PFSK-1 (cell line): ENCODE data around the gene PRB2.

ENCODE experiments used
- FOXP2 ChIP-seq: optimal IDR thresholded peaks from 2 replicates; pipeline ENCODE3; 2011; ENCODE audit warnings: borderline replicate concordance, control low read depth, inconsistent platforms; ENCODE audit not compliant: insufficient read depth; ENCODE audit errors: extremely low read length, extremely low read depth
- POLR2AphosphoS5 ChIP-seq: IDR thresholded peaks from 2 replicates; pipeline ENCODE4 v1.6.1; 2012; ENCODE audit warnings: low read depth, mild to moderate bottlenecking, control low read depth, low read length, moderate library complexity
- REST ChIP-seq, 2 experiments: IDR thresholded peaks; 2 replicates each; pipeline versions ENCODE4 v1.6.1 to v1.8.0; 2011 to 2012; ENCODE audit warnings: low read depth in 2 of 2, low read length in 2 of 2, control low read depth in 1 of 2, inconsistent platforms in 1 of 2, mild to moderate bottlenecking in 1 of 2, moderate library complexity in 1 of 2; ENCODE audit not compliant: insufficient read depth in 1 of 2
- SIN3A ChIP-seq: IDR thresholded peaks from 2 replicates; pipeline ENCODE4 v1.6.1; 2012; ENCODE audit warnings: mild to moderate bottlenecking, low read length, moderate library complexity, borderline replicate concordance; ENCODE audit not compliant: insufficient read depth
- TAF1 ChIP-seq: IDR thresholded peaks from 2 replicates; pipeline ENCODE4 v1.6.1; 2012; ENCODE audit warnings: low read length, control low read depth, borderline replicate concordance; ENCODE audit not compliant: insufficient read depth

Gene PRB2

GRCh38 chr12:11412731-11413130 lies 17.4 kb upstream of the PRB2 start:
- no peak for TF ChIP-seq POLR2AphosphoS5
- no peak for TF ChIP-seq SIN3A
- no peak for TF ChIP-seq TAF1
- TF ChIP-seq FOXP2, result no peak
- TF ChIP-seq REST (IDR thresholded peaks at IDR 0.05; ENCODE audit: insufficient read depth in 1 of 2, low read depth in 2 of 2, low read length in 2 of 2), result no peak

- TF ChIP-seq FOXP2, result no peak
- TF ChIP-seq REST (IDR thresholded peaks at IDR 0.05; ENCODE audit: insufficient read depth in 1 of 2, low read depth in 2 of 2, low read length in 2 of 2), result no peak
These were observed 12.7 kb upstream of the PRB2 start for GRCh38 chr12:11408096-11408495.

DNA sequence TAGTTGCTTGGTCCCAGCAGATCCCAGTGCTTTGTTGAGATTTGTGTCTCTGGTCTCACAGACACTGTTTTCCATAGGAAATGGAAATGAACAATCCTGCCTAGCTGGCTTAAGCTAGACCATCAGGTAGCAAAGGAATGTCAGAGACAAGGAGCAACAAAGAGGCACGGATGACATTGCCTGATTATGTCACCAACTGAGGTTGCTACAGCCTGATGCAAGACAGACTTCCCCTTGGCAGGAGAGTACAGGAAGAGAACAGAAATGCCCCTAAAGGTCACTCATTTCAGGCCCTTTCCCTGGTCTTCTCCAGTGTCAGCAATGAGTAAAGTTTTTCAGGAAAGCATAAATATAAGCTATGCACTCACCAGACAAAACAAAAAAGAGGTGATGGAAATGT lies 2.0 kb upstream of the PRB2 start:
- TF ChIP-seq TAF1, result no peak
- TF ChIP-seq REST (IDR thresholded peaks at IDR 0.05; ENCODE audit: insufficient read depth in 1 of 2, low read depth in 2 of 2, low read length in 2 of 2), result no peak
- no peak for TF ChIP-seq SIN3A
- no peak for TF ChIP-seq POLR2AphosphoS5
- no peak for TF ChIP-seq FOXP2

GRCh38 chr12:11361151-11361550 lies 34.2 kb downstream of the PRB2 start:
- TF ChIP-seq SIN3A (no peak), TAF1 (no peak), FOXP2 (no peak), REST (IDR thresholded peaks at IDR 0.05; ENCODE audit: insufficient read depth in 1 of 2, low read depth in 2 of 2, low read length in 2 of 2) (no peak), POLR2AphosphoS5 (no peak)

GRCh38 chr12:11348439-11348838 lies 46.9 kb downstream of the PRB2 start:
- no peak for TF ChIP-seq SIN3A
- no peak for TF ChIP-seq POLR2AphosphoS5
- no peak for TF ChIP-seq FOXP2
- TF ChIP-seq TAF1, result no peak
- no peak for TF ChIP-seq REST (IDR thresholded peaks at IDR 0.05; ENCODE audit: insufficient read depth in 1 of 2, low read depth in 2 of 2, low read length in 2 of 2)
